AG20443 (cell line): Measurements from ENCODE around the gene HOXA7.

Experiments
- DNase-seq: peaks from one replicate; pipeline ENCODE4 v3.0.0; 2012; ENCODE audit warnings: low spot score, mixed read lengths

Gene HOXA7

DNA sequence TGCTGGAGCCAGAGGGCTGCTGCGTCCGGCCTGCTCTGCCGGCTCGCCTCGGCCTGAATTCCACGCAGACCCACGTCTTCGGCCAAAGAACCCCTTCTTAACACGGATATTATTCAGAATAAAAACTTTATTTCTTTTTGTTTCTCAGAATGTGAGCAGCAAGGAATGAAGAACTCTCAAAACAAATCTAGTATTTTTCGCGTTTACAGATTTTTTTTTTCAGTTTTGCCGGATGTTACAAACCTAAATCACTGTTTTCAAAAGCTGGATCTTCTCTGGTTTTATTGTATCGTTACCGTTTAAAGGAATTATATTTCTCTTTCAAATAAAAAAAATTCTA lies 49.6 kb downstream of the HOXA7 start:
- no peak for DNase-seq

DNA sequence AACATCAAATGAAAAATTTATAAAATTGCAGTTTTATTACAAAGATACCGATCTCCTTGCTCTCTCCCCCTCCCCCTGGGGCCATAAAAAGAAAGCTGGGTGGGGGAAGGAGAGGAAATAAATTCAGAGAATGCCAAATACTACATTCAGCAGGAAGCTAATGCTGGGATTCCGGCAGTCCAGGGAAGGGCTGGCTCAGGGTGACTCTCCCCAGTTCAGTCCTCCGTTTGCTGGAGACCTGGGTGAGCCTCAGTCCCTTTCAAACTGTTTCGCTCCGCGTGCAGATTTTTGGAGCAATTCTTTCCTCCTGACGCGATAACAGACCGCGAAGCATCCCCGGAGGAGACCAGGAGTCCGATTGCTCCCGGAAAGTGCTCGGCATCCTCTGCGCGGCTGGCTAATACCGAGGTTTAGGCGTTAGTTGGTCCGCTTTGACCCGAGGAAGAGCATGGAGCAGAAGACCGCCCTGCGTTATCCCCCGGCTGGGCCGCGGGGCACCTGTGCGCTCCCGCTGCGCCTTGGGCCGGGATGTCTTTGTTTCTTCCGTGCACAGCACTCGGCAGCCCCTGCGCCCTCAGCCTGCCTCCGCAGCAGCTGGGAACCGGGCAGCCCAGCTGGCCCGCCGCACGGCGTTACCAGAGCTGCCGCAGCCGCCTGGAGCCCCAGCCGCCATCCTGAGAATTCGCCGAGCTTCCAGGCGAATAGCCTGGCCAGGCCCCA lies 50.1 kb downstream of the HOXA7 start:
- DNase-seq: no peak

DNA sequence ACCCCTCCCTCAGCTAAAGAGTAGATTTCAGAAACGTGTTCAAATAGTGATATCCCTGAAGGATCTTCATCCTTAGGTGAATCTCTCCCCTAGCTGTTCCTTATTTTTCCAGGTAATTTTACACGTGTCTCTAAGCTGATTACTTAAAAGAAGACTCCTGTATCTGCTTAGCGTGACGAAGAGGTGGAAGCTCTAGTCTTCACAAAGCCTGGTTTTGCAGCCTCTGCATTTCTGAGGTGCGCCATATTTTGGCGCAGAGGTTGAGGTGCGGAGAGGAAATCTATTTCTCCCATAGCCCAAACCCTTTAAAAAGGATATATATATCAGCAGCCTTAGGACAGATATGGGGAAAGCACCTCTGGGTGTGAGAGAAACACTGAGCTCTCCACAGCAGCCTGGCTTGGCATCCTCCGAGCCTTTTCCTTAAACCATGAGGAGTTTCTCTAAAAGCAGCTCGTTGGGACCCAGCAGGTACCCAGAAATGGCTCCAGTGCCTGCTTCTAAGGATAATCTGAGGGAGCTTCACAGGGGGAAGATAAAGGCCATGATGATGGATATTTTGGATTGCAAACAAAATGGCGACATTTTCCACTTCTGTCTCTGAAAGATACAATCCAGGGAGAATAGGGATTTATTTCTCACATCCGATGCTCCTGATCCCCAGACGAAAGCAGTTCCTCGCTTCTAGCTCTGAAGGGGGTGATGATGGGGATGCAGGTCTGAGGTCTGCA lies 51.0 kb downstream of the HOXA7 start:
- DNase-seq: no peak

DNA sequence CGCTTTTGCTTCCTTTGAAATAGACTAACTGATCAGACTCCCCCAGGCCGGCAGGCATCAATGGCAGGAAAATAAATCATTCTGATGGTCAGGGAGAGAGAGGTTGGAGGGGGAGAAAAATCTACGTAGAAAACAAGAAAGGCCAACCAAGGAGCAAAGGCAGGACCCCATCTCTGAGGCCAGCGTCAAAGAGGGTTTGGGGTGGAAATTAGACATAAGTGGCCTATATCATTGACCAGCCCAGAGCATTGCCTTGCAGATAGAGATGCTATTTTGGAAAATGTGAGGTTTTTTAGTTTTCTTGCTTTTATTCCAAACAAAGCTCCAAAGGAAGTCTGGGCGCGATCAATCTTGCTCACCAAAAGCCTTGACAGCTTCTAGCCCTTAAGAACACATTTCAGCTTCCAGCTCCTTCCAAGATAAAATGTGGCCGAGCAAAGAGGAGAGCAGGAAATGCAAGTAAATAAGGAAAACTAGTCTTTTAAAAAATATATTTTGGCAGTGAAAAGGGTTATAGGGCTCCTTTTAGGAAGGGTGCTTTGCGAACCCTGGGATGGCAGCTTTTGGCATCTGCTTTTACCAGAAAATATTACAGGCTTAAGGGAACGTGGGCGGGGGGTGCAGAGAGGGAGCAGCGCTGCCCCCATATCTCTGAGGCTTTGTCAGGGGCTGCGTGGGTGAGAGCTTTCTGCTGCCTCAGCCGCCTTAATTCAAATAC lies 52.0 kb downstream of the HOXA7 start:
- no peak for DNase-seq
